DMS53 (cell line): Measurements from ENCODE around the gene CORO2B.

Experiments
- DNase-seq: peaks from one replicate; lab custom pipeline; 2025; lab: John Stamatoyannopoulos, UW

Gene CORO2B

GRCh38 chr15:68774521-68775235 lies 195.9 kb downstream of the CORO2B start:
- no peak for DNase-seq

- no peak for DNase-seq
Measured at GRCh38 chr15:68775236-68775577, 196.4 kb downstream of the CORO2B start.

GRCh38 chr15:68775671-68776476 lies 197.1 kb downstream of the CORO2B start:
- no peak for DNase-seq

GRCh38 chr15:68776477-68777270 lies 197.9 kb downstream of the CORO2B start:
- no peak for DNase-seq
